ENCODE measurements around the gene NINJ2.
"Not testable (repeated sequence)": the region's sequence is repeated elsewhere in the genome, so short reads cannot be mapped to it uniquely, and the experiment has no call there.

The NINJ2 gene

DNA sequence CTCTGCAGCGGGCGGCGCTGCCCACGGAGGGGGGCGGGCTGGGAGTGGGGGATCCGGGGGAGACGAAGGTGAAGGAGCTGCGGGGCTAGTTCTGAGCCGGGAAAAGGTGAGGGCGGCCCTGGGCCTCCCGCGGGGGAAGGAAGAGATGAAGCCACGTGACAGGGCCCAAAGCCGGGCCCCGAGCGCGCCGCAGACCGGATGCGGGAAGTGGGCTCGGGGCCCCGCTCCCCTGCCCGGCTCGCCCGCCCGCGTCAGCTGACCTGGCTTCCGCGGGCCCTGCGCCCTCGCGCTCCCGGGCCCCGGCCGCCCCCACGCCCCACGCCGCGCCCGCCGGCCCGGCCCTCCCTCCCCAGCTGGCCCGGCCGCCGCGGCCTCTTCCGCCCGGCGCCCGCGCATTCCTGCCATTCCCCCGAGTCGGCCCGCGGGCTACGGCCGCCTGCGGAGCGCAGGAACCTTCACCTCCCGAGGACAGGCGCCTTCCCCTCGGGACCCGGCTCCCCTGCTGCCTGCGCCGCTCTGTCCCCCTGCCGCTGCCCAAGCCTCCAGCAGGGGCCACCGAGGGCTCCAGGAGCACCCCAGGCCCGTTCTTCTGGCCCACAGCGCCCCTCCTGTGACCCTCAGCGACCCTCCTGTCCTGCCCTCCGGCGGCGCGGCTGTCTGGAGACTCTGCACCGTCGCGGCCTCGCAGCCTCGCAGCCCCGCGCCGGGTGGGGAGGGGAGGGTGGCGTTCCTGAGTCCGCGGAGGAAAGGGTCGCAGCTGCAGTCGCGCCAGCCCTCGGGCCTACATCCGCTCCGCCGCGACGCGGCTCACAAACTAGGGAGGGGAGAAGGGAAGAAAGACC is 20.4 kb downstream of the NINJ2 start:
- in situ Hi-C loops (cut with MboI; ENCODE audit: low sequenced_read_pairs): no loop called here

DNA sequence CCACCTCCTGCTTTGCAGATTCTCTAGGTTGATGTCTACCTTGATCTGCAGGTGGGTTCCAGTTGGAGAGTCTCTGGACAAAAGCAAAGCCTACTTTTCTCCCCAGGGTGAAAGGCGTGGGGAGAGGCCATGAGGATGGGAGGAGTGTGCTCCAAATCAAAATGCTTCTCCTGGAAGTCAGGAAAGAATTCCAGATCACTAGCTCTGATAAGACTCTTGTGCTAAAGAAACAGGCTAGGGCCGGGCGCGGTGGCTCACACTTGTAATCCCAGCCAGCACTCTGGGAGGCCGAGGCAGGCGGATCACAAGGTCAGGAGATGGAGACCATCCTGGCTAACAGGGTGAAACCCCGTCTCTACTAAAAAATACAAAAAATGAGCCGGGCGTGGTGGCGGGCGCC is 21.9 kb downstream of the NINJ2 start:
- in situ Hi-C loops (cut with MboI; ENCODE audit: low sequenced_read_pairs): not testable (repeated sequence)

DNA sequence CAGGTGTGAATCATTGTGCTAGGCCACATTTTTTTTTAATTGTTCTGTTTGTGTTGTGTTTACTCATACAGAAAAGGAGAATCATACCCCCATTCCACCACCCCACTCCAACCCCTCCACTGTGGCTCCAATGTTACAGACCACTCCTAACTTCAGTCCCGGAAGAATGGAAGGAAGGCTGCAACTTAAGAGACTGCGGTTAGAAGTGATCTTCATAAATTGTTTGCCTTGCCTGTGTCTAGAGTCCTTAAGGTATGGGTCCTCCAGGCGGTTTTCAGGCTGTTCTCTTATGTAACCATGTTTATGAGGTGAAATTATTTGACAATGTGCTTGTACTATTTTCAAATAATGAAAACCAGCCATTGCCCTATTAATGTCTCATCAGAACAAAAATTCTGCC is 22.5 kb downstream of the NINJ2 start:
- in situ Hi-C loops (cut with MboI; ENCODE audit: low sequenced_read_pairs): no loop called here

DNA sequence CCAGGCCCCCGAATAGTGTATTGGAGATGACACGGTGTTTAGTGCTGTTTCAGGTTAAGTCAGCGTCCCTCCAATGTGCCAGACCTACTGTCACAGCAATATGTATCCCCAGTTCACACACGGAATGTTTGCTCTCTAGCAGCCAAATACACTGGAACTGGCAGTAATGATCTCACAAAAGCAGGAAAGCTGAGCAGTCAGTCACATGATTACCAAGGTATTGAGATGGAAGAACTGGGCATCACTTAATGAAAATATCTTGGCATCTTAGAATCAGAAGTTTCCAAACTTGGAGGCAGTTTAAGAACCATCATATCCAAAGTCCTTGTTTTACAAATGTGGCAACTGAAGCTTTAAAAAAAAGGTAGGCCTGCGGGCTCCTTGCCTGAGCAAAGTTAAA is 23.3 kb downstream of the NINJ2 start:
- in situ Hi-C loops (cut with MboI; ENCODE audit: low sequenced_read_pairs): no loop called here

DNA sequence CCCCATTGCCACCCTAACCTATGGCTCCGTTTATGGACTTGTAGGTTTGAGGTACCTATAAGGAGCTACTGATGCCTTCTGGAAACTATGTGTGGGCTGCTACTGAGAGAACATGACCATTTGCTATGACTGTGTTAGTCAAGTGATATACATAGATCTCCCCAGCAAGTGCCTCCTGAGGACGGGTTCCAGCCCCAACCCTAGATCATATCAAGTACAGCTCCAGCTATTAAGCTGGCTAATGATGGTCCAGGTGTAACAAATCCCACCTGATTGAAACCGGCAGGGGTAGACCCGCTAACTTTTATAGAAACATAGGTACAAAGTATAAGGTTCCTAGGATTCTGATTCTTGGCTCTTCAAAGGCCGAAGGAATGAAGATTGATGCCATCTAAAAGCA is 23.7 kb downstream of the NINJ2 start:
- in situ Hi-C loops (cut with MboI; ENCODE audit: low sequenced_read_pairs): no loop called here

DNA sequence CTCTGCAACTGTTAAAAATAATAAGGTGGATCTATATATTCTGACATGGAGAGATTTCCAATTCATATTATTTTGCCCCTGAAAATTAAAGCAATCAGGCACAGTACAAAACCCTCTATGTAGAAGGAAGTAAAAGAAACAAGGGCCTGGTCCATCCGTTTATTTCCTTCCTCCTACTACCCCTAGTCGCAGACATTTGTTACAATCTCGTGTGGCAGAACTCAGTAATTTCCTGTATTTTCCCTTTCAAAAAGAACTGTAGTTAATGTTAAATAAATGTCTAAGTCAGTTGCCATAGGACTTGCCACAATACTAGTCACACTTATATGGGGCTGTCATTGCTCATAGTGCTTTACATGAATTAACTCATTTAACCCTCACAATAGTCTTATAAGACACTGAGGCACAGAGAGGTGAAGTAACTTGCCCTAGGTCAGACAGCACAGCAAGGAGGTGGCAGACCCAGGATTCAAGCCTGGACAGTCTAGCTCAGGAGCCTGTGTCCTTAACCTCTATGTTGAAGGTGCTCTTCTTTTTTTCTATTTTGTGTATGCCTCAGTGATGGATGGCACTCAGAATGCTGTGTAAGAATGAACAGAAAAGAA is 24.2 kb downstream of the NINJ2 start:
- in situ Hi-C loops (cut with MboI; ENCODE audit: low sequenced_read_pairs): no loop called here

DNA sequence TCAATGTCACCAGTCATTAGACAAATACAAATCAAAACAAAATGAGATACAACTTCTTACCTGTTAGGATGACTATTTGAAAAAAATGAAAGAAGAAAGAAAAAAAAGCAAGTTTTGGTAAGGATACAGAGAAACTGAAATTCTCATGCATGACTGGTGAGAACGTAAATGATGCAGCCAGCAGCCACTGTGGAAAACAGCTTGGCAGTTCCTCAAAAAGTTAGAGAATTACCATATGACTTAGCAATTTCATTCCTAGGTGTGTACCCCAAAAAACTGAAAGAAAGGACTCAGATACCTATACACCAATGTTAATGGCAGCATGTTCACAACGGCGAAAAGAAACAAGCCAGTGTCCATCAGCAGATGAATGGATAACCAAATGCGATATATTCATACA is 26.6 kb downstream of the NINJ2 start:
- in situ Hi-C loops (cut with MboI; ENCODE audit: low sequenced_read_pairs): no loop called here

DNA sequence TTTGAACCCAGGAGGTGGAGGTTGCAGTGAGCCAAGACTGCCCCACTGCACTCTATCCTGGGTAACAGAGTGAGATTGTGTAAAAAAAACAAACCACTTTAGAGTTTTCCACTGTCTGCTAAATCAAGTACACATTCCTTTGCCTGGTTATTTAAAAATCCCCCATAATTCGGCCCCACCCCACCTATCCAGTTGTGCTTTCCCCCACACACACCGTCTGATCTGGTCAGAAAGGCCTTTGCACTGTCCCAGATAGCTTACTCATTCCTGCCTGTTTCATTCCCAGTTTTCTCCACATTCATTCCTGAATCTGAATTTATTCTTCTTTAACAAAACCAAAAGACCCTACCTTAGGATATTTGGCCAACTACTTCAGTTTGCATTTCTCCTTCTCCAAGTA is 29.5 kb downstream of the NINJ2 start:
- in situ Hi-C loops (cut with MboI; ENCODE audit: low sequenced_read_pairs): no loop called here

DNA sequence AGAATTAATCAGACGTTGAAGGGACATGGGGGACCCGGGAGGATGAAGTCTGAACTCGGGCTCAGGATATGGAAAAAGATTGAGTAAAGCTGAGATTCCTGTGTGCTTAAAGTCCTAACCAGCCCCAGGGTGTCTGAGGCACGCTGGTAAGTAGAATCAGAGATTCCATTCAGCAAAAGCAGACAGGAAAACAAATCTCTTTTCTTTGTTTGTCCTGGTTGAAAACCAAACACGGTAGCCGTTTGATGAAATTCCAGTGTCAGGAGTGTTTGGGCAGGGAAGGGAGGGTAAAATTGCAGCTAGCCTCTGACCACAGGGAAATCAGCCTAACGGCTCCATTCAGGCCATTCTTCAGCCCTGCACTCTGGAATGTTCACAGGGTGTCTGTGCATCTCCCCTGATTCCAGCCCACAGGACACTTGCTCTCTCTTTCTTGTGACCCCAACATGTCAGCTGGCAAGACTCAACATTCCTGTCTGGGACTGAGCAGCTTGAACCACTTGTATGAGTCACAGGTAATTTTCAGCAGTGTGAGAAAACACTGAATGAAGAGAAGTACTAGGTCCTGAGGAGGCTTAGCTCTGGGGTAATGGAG is 31.0 kb downstream of the NINJ2 start:
- in situ Hi-C loops (cut with MboI; ENCODE audit: low sequenced_read_pairs): no loop called here

DNA sequence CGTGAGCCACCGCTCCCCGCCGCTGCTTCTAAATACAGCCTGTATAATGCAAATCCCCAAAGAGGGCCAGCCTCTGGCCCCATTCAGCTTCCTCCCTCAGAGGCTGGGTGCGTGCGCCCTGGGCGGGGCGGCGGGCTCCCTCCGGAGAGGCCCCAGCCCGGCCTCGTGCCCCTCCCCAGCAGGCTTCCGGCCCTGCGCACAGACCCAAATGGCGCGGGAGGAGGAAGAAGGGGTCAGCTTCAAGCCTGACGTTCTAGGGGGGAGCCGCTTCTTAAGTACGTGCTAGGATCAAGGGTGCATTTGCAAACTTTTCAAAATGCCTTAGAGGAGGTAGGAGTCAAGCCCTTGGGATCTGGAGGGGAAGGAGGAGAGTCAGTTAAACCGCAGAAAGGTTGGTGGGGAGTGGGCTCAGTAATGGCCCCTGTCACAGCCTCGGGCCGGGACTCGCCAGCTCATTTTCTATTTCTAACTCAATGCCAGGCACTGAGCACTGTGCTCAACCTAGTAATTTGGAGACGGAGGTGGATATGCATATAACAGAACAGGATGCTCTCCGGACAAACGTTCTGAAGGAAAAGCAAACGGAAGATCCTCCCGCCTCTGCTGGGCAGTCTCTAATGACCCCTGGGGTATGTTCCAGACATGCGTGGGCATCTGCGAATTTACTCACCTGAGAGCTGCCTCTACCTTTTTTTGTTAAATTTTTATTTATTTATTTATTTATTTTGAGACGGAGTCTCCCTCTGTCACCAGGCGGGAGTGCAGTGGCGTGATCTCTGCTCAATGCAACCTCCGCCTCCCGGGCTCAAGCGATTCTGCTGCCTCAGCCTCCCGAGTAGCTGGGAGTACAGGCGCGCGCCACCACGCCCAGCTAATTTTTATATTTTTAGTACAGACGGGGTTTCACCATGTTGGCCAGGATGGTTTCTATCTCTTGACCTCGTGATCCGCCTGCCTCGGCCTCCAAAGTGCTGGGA is 32.3 kb downstream of the NINJ2 start:
- in situ Hi-C loops (cut with MboI; ENCODE audit: low sequenced_read_pairs): no loop called here

DNA sequence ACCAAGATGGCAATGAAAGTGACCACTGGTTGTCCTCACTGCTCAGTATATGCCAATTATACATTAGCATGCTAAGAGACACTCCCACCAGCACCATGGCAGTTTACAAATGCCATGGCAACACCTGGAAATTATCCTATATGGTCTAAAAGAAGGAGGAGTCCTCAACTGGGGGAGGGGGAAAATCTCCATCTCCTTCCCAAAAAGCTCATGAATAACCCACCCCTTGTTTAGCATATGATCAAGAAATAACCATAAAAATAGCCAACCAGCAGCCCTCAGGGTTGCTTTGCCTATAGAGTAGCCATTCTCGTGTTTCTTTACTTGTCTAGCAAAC is 34.5 kb downstream of the NINJ2 start:
- in situ Hi-C loops (cut with MboI; ENCODE audit: low sequenced_read_pairs): not testable (repeated sequence)

DNA sequence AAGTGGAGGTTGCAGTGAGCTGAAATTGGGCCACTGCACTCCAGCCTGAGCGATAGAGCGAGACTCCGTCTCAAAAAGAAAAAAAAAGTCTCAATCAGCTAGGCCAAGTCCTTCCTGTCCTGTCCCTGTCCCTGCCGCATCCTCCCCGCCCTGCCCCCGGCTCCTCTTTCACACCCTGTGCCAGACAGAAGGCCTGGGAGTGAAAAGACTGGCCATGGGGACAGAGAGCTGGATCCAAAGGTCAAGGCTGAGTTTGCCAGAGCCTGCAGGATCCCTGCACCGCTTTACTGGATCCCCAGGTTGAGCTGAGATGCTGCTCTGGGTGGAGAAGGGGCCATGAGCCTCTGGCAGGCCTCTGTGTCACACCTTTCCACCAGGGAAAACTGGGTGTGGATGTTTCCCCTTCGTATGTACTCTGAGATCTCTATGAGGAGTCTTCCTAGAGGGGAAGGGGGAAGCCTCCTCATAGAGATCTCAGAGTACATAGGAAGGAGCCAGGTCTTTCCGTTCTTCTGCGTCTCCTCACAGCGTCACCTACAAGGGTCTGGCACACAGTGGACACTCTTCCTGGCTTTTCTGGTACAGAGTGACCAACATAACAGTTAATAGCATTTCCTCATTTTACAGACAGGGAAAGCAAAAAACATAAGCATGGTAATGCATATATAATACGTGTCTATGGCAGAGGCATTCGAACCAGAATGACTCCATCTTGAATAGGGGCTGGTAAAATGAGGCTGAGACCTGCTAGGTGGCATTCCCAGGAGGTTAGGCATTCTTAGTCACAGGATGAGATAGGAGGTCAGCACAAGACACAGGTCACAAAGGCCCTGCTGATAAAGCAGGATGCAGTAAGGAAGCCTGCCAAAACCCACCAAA is 35.1 kb downstream of the NINJ2 start:
- in situ Hi-C loops (cut with MboI; ENCODE audit: low sequenced_read_pairs): no loop called here

DNA sequence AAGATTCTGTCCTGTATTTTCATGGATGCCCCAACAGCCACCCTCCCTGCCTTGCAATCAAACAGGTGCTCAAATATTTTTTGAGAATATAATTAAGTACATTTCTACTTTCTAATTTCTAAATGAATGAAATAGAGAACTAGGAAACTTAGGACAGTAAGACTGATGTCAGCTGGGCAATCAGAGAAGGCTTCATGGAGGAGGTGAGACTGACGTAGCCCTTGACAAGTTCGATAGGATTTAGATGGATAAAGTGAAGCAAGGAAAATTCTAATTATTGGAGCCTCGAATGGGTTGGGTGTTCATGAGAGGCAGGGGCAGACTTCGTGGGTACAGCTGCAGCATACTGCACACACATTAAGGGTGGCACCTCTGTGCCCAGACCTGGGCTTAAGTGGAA is 36.0 kb downstream of the NINJ2 start:
- in situ Hi-C loops (cut with MboI; ENCODE audit: low sequenced_read_pairs): no loop called here

DNA sequence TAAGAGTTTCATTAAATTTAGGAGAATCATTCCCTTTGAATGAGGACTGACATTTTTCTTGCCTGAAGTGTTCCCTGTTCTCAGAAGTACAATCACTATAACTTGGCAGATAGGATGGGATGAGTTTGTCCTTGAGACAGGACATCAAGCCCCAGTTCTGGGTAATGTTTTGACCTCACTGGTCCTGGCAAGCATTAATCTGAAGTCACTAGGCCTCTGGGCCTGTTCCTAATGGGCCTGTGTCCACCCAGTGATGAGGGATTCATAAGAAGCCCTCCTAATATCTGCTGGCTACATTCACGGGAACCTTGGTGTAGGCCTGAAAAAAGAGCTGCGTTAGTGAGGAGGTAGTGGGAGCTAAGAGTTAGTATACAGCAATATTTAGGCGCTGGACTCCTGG is 37.2 kb downstream of the NINJ2 start:
- in situ Hi-C loops (cut with MboI; ENCODE audit: low sequenced_read_pairs): no loop called here

DNA sequence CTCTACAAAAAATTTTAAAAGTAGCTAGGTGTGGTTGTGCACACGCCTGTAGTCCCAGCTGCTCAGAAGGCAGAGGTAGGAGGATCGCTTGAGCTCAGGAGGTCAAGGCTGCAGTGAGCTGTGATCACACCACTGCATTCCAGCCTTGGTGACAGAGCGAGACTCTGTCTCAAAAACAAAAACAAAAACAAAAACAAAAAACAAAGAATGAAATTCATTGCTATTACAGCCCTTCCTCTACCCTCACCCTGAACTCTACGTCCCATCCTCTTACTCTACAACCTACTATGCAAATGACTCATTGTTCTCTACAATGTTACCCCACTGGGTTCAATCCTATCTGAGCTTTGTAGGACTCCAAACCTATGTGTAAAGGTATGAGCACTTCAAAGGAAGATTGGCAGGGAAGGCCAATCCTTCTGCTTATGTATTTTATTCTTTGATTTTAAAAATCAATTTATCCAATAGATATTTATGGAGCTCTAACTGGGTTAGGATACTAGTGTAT is 39.3 kb downstream of the NINJ2 start:
- in situ Hi-C loops (cut with MboI; ENCODE audit: low sequenced_read_pairs): no loop called here

DNA sequence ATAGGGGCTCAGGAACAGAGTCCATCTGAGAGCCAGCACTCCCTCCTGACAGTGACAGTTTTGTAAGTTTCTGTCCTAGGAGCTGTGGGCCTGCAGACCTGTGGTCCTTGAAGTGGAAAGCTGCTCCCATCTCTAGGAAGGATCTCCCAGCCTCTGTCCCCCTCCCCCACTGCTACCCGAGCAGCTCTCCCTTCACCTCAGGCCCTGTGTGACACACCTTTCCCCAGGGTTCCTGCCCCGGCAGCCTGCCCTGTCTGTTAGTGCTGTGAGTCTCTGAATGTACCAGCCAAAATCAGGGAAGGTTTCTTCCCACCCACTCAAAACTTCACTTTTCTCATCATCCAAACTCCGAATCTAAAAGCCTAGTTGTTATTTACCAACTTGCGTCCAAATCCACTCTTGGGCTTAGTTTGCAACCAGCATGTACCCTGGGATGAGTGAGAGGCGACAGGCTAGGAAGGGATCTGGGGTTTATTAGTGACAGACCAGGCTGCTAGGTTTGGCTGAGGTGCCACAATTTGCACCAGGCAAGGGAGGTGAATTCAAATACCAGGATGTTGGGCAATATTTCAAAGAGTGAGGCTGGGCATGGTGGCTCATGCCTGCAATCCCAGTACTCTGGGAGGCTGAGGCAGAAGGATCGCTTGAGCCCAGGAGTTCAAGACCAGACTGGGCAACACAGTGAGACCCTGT is 39.9 kb downstream of the NINJ2 start:
- in situ Hi-C loops (cut with MboI; ENCODE audit: low sequenced_read_pairs): no loop called here

DNA sequence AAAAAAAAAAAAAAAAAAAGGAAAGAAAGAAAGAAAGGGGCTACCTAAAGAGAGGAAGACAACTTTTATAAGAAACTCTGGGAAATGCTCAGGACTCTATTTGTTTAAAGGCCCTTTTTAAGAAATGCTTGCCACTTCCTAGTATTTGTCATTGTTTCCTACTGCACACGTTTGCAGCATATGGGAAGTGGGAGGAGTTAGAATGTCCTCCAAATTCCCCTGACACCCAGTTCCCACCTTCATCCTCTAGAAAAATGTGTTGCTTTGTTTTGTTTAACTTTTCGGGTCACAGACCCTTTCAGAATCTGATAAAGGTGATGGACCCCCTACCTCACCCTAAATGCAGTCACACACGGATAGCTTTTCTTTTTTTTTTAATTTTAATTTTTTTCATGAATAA is 40.8 kb downstream of the NINJ2 start:
- in situ Hi-C loops (cut with MboI; ENCODE audit: low sequenced_read_pairs): no loop called here

DNA sequence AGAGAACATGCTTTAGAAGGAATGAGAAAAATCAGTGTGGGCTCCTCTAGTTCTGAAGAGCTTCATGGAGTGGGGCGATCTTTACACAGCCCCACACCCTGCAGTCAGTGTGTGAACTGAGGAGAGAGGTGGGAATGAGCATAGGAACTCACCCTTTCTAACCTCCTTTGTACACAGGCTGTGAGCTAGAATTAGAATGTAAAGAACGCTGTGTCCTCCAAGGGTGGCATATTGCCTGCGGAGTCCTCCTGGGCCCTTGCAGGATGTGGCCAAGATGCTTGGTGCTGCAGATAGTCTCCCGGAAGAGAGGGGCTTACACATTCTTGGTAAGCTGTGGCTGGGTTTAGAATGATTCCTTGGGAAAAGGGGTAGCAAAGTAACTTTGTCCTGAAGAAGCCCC is 43.9 kb downstream of the NINJ2 start:
- in situ Hi-C loops (cut with MboI; ENCODE audit: low sequenced_read_pairs): no loop called here

DNA sequence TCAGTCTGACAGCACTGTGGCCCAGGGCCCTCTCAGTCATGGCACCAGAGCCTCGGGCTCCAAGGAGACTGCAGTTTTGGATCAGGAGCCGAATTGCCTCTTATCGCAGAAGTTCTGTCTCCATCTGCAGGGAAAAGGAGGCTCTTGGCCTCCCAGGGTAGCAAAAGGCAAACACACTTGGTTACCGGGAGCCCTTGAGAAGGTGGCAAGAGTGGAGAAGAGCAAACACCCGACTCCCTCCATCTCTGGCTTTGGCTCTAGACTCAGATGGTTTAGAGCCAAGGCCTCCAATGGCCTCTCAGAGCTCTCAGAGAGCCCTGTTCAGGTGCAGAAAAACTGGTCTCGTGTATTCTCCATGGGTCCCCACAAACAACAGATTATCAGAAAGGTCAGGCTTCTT is 44.6 kb downstream of the NINJ2 start:
- in situ Hi-C loops (cut with MboI; ENCODE audit: low sequenced_read_pairs): no loop called here
